ENCODE measurements around the gene PRDM16.

DNA sequence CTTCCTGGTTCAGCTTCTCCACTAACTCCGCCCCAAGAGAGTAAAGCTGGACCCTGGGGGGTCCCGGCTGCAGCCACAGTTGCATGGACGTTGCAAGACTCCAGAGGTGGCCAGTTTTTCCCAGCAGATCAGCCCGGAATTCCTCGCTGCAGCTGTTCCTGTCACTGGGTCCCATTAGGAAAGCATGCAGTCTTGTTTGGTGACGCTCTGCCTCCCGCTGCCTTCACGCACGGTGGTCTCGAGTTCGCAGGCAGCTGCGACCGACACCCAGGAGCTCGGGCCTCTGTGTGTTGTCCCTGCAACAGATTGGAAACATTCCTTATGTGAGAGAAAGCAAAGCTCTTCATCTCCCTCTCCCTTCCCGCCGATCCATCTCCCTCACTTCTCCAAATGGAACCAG lies 162.8 kb downstream of the PRDM16 start:
- TF ChIP-seq, protein P1, sequence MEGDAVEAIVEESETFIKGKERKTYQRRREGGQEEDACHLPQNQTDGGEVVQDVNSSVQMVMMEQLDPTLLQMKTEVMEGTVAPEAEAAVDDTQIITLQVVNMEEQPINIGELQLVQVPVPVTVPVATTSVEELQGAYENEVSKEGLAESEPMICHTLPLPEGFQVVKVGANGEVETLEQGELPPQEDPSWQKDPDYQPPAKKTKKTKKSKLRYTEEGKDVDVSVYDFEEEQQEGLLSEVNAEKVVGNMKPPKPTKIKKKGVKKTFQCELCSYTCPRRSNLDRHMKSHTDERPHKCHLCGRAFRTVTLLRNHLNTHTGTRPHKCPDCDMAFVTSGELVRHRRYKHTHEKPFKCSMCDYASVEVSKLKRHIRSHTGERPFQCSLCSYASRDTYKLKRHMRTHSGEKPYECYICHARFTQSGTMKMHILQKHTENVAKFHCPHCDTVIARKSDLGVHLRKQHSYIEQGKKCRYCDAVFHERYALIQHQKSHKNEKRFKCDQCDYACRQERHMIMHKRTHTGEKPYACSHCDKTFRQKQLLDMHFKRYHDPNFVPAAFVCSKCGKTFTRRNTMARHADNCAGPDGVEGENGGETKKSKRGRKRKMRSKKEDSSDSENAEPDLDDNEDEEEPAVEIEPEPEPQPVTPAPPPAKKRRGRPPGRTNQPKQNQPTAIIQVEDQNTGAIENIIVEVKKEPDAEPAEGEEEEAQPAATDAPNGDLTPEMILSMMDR (IDR thresholded peaks at IDR 0.05; ENCODE audit: borderline replicate concordance, extremely low read depth, low read length, poor library complexity, severe bottlenecking) = no peak
- TF ChIP-seq EZH2 (IDR thresholded peaks at IDR 0.05; ENCODE audit: borderline replicate concordance, low read depth, low read length, severe bottlenecking) = no peak
